IMR-90 (cell line): ENCODE data around the gene NUFIP1. TPM values are rescaled to one million over a fixed set of nuclear protein-coding genes. Genes with fewer than 3 reads are reported as not detected.

Experiments used
- ATAC-seq: fragments of 200-7000 bp; cut with Tn5 transposase; 2 replicates; pipeline ENCODE4 v1.9.1; 2020; ENCODE audit warnings: low read depth, mild to moderate bottlenecking, moderate library complexity
- BruUV-seq: library from RNA; stranded (reverse); fragments of 400-500 nt; replicated peaks from 2 replicates; lab custom pipeline; 2021; lab: Mats Ljungman, UMichigan
- CTCF ChIA-PET: fragments of 300-600 bp; formaldehyde crosslinking; extraction: SDS; loops from one replicate; lab custom pipeline; 2021; ENCODE audit warnings: antibody characterized with exemption; lab: Yijun Ruan, JAX
- POLR2A ChIA-PET: fragments of 300-600 bp; sonication (Branson Sonifier 250); formaldehyde crosslinking; loops from one replicate; lab custom pipeline; 2022; ENCODE audit warnings: antibody characterized with exemption; ENCODE audit not compliant: unreplicated experiment; lab: Charles Lee
- DNase-seq: peaks from one replicate; pipeline ENCODE4 v3.0.0; 2013
- H2AFZ ChIP-seq: replicated peaks from 2 replicates; pipeline ENCODE3; 2013; ENCODE audit warnings: low read length, mild to moderate bottlenecking; ENCODE audit not compliant: poor library complexity
- H2AK5ac ChIP-seq: 2 replicates; pipeline ENCODE4 v1.6.1; 2013; ENCODE audit warnings: low read depth, low read length, inconsistent platforms
- H2AK9ac ChIP-seq: replicated peaks from 2 replicates; pipeline ENCODE3; 2013; ENCODE audit warnings: mild to moderate bottlenecking, low read depth, low read length, moderate library complexity; ENCODE audit not compliant: poor library complexity
- H2BK120ac ChIP-seq: 2 replicates; pipeline ENCODE4 v1.6.1; 2013; ENCODE audit warnings: low read depth, low read length, inconsistent platforms
- H2BK15ac ChIP-seq: 3 replicates; pipeline ENCODE4 v1.6.1; 2013; ENCODE audit warnings: low read depth, low read length, inconsistent platforms
- H2BK20ac ChIP-seq: 2 replicates; pipeline ENCODE4 v1.6.1; 2013; ENCODE audit warnings: low read depth, mild to moderate bottlenecking, inconsistent platforms, low read length, moderate library complexity
- H2BK5ac ChIP-seq: 2 replicates; pipeline ENCODE4 v1.6.1; 2013; ENCODE audit warnings: mild to moderate bottlenecking, low read depth, low read length, inconsistent platforms; ENCODE audit not compliant: poor library complexity, severe bottlenecking
- H3K14ac ChIP-seq: replicated peaks from 2 replicates; pipeline ENCODE4 v1.6.1; 2013; ENCODE audit warnings: low read depth, low read length, inconsistent platforms
- H3K18ac ChIP-seq: 2 replicates; pipeline ENCODE4 v1.6.1; 2013; ENCODE audit warnings: low read depth, low read length, control low read depth
- H3K23ac ChIP-seq: 2 replicates; pipeline ENCODE4 v1.6.1; 2013; ENCODE audit warnings: low read depth, low read length, inconsistent platforms
- H3K27ac ChIP-seq: 2 replicates; pipeline ENCODE4 v1.5.1; 2013; ENCODE audit warnings: mild to moderate bottlenecking, control low read depth, low read length; ENCODE audit not compliant: insufficient read depth
- H3K27me3 ChIP-seq: 2 replicates; pipeline ENCODE4 v1.6.1; 2013; ENCODE audit warnings: low read length; ENCODE audit not compliant: control insufficient read depth, insufficient read depth
- H3K36me3 ChIP-seq: 2 replicates; pipeline ENCODE4 v1.6.1; 2013; ENCODE audit warnings: low read length, mixed read lengths; ENCODE audit not compliant: control insufficient read depth, insufficient read depth
- H3K4ac ChIP-seq: 2 replicates; pipeline ENCODE4 v1.6.1; 2013; ENCODE audit warnings: low read depth, low read length, inconsistent platforms
- H3K4me1 ChIP-seq: 2 replicates; pipeline ENCODE4 v1.6.1; 2013; ENCODE audit warnings: low read length, mixed read lengths; ENCODE audit not compliant: control insufficient read depth, insufficient read depth
- H3K4me2 ChIP-seq: 2 replicates; pipeline ENCODE4 v1.6.1; 2013; ENCODE audit warnings: low read depth, mild to moderate bottlenecking, control low read depth, low read length, moderate library complexity
- H3K4me3 ChIP-seq: 2 replicates; pipeline ENCODE4 v1.5.1; 2013; ENCODE audit warnings: low read depth, mild to moderate bottlenecking, control low read depth, low read length, moderate library complexity; ENCODE audit not compliant: insufficient read depth
- H3K56ac ChIP-seq: 2 replicates; pipeline ENCODE4 v1.6.1; 2013; ENCODE audit warnings: low read length, inconsistent platforms; ENCODE audit not compliant: insufficient read depth; ENCODE audit errors: extremely low read depth
- H3K79me1 ChIP-seq, 2 experiments: 2 replicates each; pipeline ENCODE4 v1.6.1; 2013; ENCODE audit warnings: low read length in 2 of 2, inconsistent platforms in 1 of 2, low read depth in 1 of 2
- H3K9ac ChIP-seq: 2 replicates; pipeline ENCODE4 v1.6.1; 2013; ENCODE audit warnings: low read depth, low read length, control low read depth
- H3K9me1 ChIP-seq: 2 replicates; pipeline ENCODE4 v1.6.1; 2013; ENCODE audit warnings: low read length, inconsistent platforms; ENCODE audit not compliant: insufficient read depth
- H3K9me3 ChIP-seq: 2 replicates; pipeline ENCODE4 v1.6.1; 2013; ENCODE audit warnings: low read length; ENCODE audit not compliant: control insufficient read depth, insufficient read depth
- H4K20me1 ChIP-seq: 2 replicates; pipeline ENCODE4 v1.6.1; 2013; ENCODE audit warnings: low read length, inconsistent platforms; ENCODE audit not compliant: insufficient read depth
- H4K5ac ChIP-seq: 2 replicates; pipeline ENCODE4 v1.6.1; 2013; ENCODE audit warnings: mild to moderate bottlenecking, low read depth, low read length, control low read depth
- H4K8ac ChIP-seq, 2 experiments: 2 replicates each; pipeline ENCODE4 v1.6.1; 2013; ENCODE audit warnings: low read depth in 2 of 2, low read length in 2 of 2, control low read depth in 1 of 2, inconsistent platforms in 1 of 2
- H4K91ac ChIP-seq: 2 replicates; pipeline ENCODE4 v1.6.1; 2013; ENCODE audit warnings: low read depth, low read length, inconsistent platforms; ENCODE audit not compliant: insufficient read depth
- MAFK ChIP-seq: IDR thresholded peaks from 2 replicates; pipeline ENCODE4 v1.6.1; 2012; ENCODE audit warnings: low read depth, low read length, improper control_type of control experiment
- RCOR1 ChIP-seq: IDR thresholded peaks from 2 replicates; pipeline ENCODE4 v1.6.1; 2012; ENCODE audit warnings: mild to moderate bottlenecking, low read length, improper control_type of control experiment; ENCODE audit not compliant: insufficient replicate concordance
- WGBS, 2 experiments: methylation state at CpG; one replicate each; pipeline versions ENCODE4 v1.1.5 to v1.1.7; 2013; ENCODE audit warnings: missing lambda C conversion rate in 2 of 2; ENCODE audit not compliant: insufficient read length in 1 of 2; ENCODE audit errors: extremely low coverage in 2 of 2; 5-methylcytosine and 5-hydroxymethylcytosine counted together
- dilution Hi-C: fragments of 300-500 bp; cut with HindIII; formaldehyde crosslinking; loops from one replicate; pipeline ENCODE4 v1.14.3; 2018; ENCODE audit warnings: low sequenced_read_pairs; ENCODE audit not compliant: unreplicated experiment
- in situ Hi-C: fragments of 300-500 bp; cut with MboI; formaldehyde crosslinking; loops from 3 replicates; pipeline ENCODE4 v1.14.3; 2019; ENCODE audit warnings: low sequenced_read_pairs, inconsistent platforms, mixed read lengths
- intact Hi-C: fragments of 100-400 bp; cut with micrococcal nuclease; formaldehyde crosslinking; loops from 2 replicates; pipeline ENCODE4 v1.10.0; 2022
- polyA plus RNA-seq, 3 experiments: library from polyadenylated mRNA; depleted of rRNA; stranded (reverse); fragments of >200 nt; gene quantifications; 2 replicates each; pipeline ENCODE4 v1.2.3, GENCODE V29; 2012; ENCODE audit warnings: low replicate concordance in 1 of 3
- total RNA-seq: library from RNA; depleted of rRNA; stranded (reverse); fragments of >200 nt; gene quantifications from 2 replicates; pipeline ENCODE4 v1.2.3, GENCODE V29; 2012

The NUFIP1 gene
- total and polyA plus RNA-seq, 2 of the 4 experiments (the other 2 are of a cell fraction): 1.4 to 2.3 TPM

- dilution Hi-C loops (no loop called here), intact Hi-C loops (no loop called here), in situ Hi-C loops (no loop called here)
- H3K4ac ChIP-seq: no peak overlapping the region
- peak overlapping the region; percentile 86 for H2BK120ac ChIP-seq
- peak overlapping the region; percentile 46; the same call in 1 of the 2 replicates for H3K18ac ChIP-seq
- H4K20me1 ChIP-seq: no peaks in the 10 kb centered on the region; the same call in 1 of the 2 replicates
- no peak overlapping the region for H2AK9ac ChIP-seq
- peak; percentile 85 for ATAC-seq
- peaks cover 0 to 8% of the 10 kb centered on the region in 2 experiments; a peak in 2 of 4 replicates for H3K79me1 ChIP-seq
- DNase-seq: peak; percentile 97
- H2AK5ac ChIP-seq: no peak overlapping the region
- no peak overlapping the region for H2BK15ac ChIP-seq
- H3K23ac ChIP-seq: no peak overlapping the region
- no TSS peak for BruUV-seq
- POLR2A ChIA-PET: interaction anchor here (0.7 kb wide), 1 partner anchor 132 kb away, joined by 6 read pairs; no protein-coding TSS in a partner anchor
- no peak overlapping the region for H3K14ac ChIP-seq
- no peak overlapping the region for H3K9ac ChIP-seq
- no peaks in the 10 kb centered on the region for H3K9me3 ChIP-seq
- peaks cover 4% of the 10 kb centered on the region; the same call in 1 of the 2 replicates for H3K9me1 ChIP-seq
- H3K4me2 ChIP-seq: no peak overlapping the region
- WGBS, 2 experiments: no CpG with 5 or more reads among the region's 3 CpGs
- CTCF ChIA-PET: interaction anchor here (0.6 kb wide), 1 partner anchor 199 kb away, joined by 3 read pairs; no protein-coding TSS in a partner anchor
- H2AFZ ChIP-seq: no peak overlapping the region
- no peak overlapping the region for H4K91ac ChIP-seq
- H4K5ac ChIP-seq: no peak overlapping the region
- H3K4me1 ChIP-seq: peaks cover 6% of the 10 kb centered on the region
- peak overlapping the region; percentile 66; the same call in 1 of the 2 replicates for H3K56ac ChIP-seq
- no peak overlapping the region for H3K4me3 ChIP-seq
- peak overlapping the region; percentile 94 for H2BK5ac ChIP-seq
- peaks cover 13% of the 10 kb centered on the region; the same call in 1 of the 2 replicates for H3K36me3 ChIP-seq
- H3K27me3 ChIP-seq: no peaks in the 10 kb centered on the region
- TF ChIP-seq RCOR1 (no peak), MAFK (0 out of 2 replicates have a peak, but pooled peaks have one; percentile 11)
- H4K8ac ChIP-seq: peak overlapping the region in 1 of 2 experiments; percentile 59; a peak in 1 of 4 replicates
- no peak overlapping the region for H2BK20ac ChIP-seq
- H3K27ac ChIP-seq: peak overlapping the region; percentile 100; the same call in 1 of the 2 replicates
These were observed 32.0 kb upstream of the NUFIP1 start for GRCh38 chr13:45021250-45021649.
